Vagina (tissue), 2 donors: ENCODE data around the gene TRPM2.

Experiments used
- POLR2AphosphoS5 ChIP-seq, 2 donors: sonication (generic); formaldehyde crosslinking; IDR thresholded peaks; one replicate each; pipeline ENCODE4 v1.9.0; 2017; ENCODE audit warnings: antibody characterized with exemption in 2 of 2, mild to moderate bottlenecking in 2 of 2, low read depth in 1 of 2; ENCODE audit not compliant: insufficient read depth in 1 of 2
- TF ChIP-seq, protein P1 (sequence below), 3 experiments: fragments of 450-650 bp in 2 of 3; fragments of 200-600 bp in 1 of 3; sonication (generic) in 1 of 3; IDR thresholded peaks; one replicate each; pipeline ENCODE4 v1.5.1; 2017 to 2019; ENCODE audit warnings: antibody characterized with exemption in 3 of 3, mild to moderate bottlenecking in 2 of 3, moderate library complexity in 2 of 3

DNA sequence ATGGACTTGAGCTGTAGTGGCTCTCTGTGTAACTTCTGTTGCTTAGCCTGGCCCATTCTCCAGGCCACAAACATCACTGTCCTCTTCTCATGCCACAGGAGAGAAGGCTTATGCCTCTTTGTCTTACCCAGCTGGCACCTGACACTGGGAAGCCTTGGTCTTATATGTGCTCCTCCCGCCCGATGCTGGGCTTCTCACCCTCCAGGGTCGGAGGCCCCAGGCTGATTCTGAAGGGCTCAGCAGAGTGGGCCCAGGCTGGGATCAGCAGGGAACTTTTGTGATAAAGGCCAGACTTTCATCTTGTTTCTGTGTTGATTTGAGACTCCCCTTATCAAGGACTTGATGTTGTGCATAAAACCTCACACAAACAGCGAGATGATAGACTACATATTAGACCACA lies 29.8 kb downstream of the TRPM2 start:
- TF ChIP-seq, protein P1, sequence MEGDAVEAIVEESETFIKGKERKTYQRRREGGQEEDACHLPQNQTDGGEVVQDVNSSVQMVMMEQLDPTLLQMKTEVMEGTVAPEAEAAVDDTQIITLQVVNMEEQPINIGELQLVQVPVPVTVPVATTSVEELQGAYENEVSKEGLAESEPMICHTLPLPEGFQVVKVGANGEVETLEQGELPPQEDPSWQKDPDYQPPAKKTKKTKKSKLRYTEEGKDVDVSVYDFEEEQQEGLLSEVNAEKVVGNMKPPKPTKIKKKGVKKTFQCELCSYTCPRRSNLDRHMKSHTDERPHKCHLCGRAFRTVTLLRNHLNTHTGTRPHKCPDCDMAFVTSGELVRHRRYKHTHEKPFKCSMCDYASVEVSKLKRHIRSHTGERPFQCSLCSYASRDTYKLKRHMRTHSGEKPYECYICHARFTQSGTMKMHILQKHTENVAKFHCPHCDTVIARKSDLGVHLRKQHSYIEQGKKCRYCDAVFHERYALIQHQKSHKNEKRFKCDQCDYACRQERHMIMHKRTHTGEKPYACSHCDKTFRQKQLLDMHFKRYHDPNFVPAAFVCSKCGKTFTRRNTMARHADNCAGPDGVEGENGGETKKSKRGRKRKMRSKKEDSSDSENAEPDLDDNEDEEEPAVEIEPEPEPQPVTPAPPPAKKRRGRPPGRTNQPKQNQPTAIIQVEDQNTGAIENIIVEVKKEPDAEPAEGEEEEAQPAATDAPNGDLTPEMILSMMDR (IDR thresholded peaks at IDR 0.05): no peak
- no peak for TF ChIP-seq POLR2AphosphoS5 (IDR thresholded peaks at IDR 0.05; ENCODE audit: insufficient read depth in 1 of 2, low read depth in 1 of 2)
